GM18873 (cell line): ENCODE data around the gene OOSP4A.

Source experiments
- ATAC-seq: cut with Tn5 transposase; IDR thresholded peaks from one replicate; pipeline ENCODE4 v1.9.1; 2021; ENCODE audit warnings: mild to moderate bottlenecking, moderate library complexity, moderate number of reproducible peaks; ENCODE audit not compliant: unreplicated experiment, low FRiP score

OOSP4A gene

DNA sequence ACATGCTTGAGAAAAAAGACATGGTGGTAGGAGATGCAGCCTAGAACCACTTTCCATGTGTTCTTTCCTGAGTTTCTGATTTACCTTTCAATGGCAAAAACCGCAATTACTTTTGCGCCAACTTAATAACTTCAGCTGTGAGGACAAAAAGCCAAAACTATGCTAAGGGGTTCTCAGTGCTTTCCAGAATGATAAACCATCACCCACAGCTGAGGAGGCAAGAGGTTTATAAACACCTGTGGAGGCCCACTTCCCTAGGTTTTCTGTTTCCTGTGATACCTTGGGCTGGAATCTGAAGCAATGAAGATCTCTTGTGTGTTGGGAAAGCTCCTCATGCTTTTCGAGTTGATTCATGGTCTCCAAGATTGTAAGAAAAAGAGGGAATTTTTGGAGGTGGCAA, at the start of gene OOSP4A:
TSS of gene OOSP4A (plus strand) at position 301 of the 400 bp plus-strand sequence. CDS start at position 301, 0 bp downstream.
- no peak for ATAC-seq

DNA sequence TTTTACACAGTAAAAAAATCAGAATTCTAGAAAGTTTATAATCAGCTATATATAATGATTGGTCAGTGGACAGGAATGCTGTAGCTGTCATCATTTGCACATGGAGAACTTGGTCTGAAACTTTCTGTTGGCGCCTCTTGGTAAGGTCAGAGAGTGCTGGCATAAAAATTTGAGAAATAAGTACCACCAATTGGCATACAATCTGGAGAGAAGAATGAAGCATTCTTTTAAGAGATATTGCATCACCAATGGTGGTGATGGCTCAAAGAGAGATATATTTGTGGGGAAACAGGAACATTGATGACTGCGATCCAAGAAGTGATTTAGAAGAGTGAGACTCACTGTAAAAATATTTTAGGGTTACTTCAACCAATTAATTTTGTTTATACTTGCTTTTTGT, 45.4 kb upstream of the OOSP4A start:
- no peak for ATAC-seq

DNA sequence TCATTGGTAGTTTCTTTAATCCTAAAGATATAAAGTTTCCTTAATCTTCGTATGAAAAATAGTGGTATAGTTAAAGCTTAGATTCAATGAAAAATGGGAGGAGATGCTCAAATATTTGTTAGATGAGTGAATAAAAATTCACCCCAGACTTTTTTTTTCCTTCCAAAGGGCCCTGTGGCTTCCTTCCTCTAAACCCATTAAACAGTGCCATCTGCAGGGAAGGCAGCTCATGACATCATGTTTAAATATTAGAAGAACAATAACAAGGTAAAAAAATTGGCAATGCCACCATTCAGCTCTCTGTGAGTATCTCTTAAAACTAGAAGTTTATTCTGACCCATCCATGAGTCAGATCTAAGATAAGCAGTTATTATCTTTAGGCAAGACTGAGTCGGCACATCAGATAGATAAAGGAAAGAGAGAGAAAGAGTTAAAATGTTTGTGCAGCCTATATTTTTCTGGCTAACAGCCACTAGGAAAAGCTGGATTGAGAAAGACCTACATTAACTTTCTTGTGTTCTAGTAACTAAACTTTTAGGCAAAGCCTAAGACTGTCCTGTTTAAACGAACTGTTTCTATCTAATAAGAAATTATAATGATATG, 44.7 kb upstream of the OOSP4A start:
- no peak for ATAC-seq

DNA sequence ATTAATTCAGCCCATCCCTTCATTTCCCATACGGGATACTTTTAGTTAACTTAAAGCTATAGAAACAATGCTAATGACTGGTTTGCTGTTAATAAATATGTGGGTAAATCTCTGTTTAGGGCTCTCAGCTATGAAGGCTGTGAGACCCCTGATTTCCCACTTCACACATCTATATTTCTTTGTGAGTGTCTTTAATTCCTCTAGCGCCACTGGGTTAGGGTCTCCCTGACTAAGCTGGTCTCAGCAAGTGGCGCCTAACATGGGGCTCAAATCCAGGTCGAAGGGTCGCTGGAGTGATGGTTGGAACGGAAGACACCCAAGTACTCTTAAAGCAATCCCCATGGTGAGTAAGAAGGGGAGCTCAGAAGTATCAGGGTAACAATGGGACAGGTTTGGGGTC, 40.0 kb upstream of the OOSP4A start:
- ATAC-seq, result no peak

DNA sequence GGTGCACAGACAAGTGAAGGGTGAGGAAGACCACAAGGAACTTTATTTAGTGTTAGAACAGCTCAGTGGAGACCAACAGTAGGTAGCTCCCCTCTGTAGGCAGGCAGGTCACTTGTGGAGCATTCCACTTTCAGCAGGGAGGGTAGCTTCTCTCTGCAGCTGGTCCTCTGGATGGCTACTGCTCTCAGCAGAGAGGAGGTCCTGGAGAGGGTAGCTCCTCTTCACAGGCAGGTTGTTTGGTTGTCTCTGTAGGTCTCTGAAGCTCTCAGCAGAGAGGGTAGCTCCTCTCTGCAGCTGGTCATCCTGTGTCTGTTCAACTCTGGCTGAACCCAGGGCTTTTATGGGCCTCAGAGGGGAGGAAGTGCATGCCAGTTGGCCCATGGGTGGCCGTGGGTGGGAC, 32.1 kb upstream of the OOSP4A start:
- ATAC-seq, result no peak

DNA sequence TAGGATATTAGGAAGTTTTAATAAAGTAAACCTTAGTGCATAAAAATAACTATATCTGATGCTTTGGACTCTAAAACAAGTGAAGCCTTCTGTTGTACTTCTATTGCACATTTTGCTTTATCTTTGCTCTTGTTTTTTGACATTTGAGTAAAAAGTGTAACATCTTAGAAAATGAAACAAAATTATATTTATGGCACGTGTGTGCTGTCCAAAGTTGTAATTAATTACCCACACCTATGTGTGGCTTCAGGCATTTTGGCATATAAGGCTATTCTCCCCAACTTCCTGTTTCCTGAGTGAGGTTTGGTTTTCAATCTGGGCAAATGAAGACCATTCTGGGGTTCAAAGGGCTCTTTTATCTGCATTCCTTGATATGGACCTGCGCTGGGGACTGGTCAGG, 25.7 kb upstream of the OOSP4A start, which contains the start of gene OOSP1:
TSS of gene OOSP1 (plus strand) at position 301 of the 400 bp plus-strand sequence. CDS start at position 324, 23 bp downstream.
- ATAC-seq, result no peak

DNA sequence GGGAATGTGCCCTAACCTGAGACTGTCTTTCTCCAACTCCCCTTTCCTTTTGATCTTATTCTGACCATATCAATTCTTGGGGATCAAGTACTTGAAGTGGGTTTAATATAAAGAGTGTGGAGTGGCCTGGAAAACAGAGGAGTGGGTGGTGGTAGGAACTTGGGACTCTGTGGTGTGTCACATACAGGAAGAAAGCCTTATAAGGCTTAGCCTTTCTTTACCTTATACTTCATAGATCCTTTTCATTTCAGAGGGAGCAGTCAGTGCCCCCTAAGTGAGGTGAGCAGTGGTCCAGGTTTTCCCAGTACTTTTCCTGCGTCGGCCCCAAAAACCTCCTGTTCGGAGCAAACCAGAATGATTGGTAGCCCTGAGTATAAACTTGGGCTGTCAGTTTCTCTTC, 25.1 kb upstream of the OOSP4A start:
- ATAC-seq, result no peak

DNA sequence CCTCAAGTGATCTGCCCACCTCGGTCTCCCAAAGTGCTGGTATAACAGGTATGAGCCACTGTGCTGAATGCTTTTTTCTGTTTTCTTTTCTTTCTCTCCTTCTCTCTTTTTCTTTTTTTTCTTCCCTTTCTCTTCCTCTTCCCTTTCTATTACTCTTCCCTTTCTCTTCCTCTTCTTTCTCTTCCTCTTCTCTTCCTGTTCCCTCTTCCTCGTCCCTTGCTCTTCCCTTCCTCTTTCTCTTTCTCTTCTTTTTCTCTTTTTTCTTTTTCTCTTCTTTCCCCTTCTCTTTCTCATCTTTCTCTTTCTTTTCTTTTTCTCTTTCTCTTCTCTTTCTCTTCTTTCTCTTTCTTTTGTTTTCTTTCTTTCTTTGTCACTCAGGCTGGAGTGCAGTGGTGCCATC, 24.4 kb upstream of the OOSP4A start:
- ATAC-seq, result no peak

DNA sequence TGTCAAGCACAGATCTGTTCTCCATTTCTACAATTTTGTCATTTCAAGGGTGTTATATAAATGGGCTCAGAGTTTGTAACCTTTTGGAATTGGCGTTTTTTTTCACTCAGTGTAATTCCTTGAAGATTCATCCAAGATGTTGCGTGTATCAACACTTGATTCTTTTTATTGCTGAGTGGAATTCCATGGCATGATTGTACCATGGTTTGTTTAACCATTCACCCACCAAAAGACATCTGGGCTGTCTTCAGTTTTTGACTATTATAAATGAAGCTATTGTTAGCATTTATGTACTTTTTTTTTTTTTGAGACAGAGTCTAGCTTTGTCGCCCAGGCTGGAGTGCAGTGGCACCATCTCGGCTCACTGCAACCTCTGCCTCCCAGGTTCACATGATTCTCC, 22.7 kb upstream of the OOSP4A start:
- no peak for ATAC-seq

DNA sequence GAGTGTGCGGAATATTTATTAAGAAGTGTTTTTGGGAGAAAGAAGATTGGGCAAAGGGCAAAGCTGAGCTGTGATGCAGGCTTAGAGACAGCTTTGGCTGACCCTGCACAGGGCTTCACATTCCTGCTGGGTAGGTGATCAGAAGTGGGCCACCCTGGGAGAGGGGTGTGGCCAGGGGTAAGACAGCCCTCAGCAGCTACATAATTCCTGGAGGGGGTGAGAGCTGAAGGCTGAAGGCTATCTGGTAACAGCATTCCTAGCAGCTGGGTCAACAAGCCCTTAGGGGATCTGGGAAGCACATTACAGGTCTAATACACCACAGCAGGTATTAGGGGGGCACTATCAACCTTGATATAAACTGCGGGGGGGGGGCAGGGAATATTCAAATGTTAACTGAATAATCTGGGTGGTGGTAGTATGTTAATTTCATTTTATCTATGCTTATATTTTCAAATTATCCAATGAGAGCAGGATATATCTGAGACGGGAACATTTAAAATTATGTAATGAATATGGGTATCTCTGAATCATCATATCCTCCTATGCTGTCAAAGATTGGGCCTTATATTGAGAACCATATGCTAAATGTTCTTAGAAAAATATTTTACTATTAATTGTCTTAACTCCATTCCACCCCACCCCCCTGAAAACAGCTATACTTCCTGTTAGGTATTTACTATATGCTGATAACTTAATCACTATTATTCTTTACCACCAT, 19.7 kb upstream of the OOSP4A start:
- no peak for ATAC-seq

DNA sequence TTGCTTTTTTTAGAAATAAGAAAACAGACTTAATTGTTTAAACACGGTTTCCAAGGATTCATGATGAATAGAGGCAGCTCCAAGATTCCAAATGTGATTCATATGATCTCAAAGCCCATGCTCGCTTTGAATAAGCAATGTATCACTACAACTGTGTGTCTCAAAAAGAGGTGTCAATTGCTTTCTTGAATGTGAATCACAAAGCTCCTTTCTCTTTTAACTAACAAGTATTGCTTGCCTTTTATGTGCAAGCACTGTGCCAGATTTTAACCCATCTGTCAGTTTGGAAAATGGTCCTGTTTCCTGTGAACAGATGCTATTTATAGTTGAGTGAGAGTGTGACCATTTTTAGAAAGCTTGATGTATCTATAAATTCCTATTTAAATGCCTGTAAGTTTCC, 19.1 kb upstream of the OOSP4A start:
- ATAC-seq, result no peak

DNA sequence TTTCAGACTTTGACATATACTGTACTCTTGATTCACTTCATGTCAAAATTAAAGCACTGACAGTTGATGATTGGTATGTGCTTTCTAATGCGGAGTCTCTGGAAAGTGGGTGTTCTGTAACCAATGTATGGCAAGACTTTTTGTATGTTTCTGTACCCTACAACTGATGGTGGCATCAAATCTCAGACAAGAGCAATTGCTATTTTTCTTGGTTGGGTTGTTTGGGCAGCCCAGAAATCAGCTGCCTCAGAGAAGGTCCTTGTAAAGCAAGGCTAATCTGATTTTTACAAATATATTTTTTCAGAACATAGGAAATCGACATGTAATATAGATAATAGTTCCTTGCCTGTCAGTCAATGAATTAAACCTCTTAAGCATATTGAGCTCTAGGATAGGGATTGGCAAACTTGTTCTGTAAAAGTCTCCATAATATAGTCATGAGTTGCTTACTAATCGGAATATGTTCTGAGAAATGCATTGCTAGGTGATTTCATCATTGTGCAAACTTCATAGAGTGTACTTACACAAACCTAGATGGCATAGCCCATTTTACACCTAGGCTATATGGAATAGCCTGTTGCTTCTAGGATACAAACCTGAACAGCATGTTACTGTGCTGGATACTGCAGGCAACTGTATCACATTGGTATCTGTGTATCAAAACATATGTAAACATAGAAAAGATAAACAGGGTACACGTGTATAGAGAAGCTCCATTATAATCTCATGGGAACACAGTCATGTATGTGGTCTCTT, 10.2 kb upstream of the OOSP4A start:
- ATAC-seq, result no peak

DNA sequence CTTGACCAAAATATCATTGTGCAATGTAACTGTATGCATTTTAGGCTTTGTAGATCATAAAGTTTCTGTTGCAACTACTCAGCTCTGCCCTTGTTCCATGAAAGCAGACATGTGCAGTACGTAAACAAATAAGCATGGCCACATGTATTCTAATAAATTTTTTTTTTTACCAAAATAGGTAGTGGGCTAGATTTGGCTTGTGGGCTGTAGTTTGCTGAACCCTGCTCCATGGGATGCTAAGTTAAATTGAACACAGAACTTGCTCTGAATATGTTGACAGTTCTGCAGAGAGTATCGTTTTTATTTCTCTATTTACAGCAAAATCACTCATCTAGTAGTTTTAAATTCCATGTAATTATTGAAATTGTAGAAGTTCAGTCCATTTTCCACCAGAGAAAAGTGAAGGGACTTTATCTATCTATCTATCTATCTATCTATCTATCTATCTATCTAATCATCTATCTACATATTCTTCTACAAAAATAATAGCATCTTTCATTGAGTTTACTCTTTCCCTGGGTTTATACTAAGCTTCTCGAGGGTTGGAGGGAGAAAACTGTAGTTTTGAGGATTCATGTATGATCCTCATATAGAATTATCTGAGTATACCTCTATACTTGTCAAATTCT, 9.5 kb upstream of the OOSP4A start:
- ATAC-seq, result no peak

DNA sequence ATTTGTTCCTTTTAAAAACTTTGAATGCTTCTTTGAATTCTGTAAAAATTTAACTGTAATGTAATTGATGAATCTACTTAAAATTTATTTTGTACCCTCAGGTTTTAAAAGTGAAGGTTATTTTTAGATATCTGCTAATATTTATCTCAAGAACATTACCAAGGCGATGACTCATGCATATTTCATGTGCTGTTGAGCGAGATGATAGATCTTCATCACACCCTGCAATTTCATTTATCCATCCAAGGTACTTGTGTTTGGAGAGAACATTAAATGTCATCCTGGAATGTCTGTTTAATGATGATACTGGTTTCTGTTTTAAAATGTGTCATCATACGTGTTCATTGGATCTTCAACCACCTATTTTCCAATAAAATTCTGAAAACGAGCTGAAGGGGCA, 6.7 kb upstream of the OOSP4A start:
- no peak for ATAC-seq

DNA sequence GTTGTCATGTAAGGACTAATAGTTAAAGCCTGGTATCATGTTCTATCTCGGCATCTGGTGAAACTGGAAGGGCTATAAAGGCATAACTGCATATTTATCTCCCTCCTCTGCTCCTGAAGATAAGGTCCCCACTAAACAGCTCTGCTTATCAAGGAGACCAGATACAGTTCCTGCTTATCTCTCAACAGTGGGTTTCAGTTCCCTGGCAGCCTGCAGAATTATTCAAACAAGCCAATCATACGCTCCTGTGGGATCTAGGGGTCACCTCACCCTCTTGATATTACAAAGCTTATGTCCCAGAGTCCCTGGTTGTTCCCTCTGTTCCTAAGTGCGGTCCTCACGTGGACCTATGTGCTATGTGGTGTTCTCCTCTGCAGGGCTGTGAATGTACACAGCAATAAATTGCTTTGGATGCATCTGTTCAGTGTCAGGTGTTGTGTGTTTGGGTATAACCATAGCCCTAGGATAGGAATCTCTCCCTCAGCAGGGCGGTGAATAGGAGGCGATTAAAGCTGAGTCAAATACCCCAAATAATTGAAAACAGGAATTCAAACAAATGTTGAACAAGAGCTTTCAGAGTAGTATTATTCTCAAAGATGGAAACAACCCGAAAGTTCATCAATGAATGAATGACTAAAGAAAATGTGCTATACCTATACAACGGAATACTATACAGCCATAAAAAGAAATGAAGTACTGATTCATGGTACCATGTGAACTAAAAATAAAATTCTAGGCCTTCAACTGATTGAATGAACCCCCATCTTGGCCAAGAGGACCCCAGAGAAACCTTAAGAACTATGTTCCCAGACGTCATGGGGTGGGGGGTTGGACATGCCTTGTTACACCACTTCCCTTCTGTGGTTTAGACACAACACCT, 3.1 kb upstream of the OOSP4A start:
- ATAC-seq, result no peak

DNA sequence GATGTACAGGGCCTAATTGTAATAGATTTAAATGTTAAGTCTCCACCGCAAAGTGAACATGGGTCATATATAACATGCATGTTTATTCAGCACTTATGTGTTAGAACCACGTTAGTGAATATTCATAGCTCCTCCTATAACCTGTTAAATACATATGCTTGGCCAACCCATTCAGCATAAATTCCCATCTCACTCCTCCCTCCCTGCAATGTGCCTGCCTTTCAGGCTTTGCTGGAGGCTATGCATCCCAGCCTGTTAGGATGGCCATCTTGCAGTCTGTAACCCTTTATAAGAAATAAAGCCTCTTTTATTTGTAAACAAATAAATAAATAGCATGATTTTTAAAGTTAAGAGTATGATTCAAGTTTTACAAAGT, 1.7 kb upstream of the OOSP4A start:
- no peak for ATAC-seq

DNA sequence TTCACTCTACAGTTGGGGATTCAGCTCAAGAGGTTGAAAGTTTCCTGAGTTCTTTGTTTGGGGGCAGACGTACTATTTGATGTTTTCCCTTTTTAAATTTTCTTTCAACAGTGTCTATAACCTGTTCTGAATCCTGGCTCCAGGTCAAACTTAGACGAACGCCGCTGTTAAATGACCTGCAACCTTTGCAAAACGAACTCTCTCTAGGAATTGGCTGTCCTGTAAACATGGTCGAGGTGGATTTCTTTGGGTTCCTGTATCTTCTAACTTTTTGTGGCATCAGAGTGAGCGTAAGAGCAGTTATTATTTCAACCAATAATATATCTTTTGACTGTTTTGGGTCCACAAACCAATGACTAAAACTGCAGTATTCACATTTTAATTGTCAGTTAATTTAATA, 1.6 kb downstream of the OOSP4A start:
- ATAC-seq, result no peak

DNA sequence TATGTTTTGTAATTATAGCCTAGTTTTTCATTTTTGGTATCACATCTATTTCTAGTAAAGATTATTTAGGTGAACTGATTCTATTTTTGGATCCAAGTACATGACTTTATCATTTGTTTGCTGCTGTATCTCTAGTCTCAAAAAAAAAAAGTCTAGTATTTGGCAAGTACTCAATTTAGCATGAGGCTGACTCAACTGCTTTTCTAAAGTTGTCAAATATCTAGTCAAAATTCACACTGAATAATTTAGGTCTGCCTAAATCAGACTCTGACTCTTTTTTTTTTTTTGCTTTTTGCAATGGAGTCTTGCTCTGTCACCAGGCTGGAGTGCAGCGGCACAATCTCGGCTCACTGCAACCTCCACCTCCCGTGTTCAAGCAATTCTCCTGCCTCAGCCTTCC, 2.4 kb downstream of the OOSP4A start:
- no peak for ATAC-seq

DNA sequence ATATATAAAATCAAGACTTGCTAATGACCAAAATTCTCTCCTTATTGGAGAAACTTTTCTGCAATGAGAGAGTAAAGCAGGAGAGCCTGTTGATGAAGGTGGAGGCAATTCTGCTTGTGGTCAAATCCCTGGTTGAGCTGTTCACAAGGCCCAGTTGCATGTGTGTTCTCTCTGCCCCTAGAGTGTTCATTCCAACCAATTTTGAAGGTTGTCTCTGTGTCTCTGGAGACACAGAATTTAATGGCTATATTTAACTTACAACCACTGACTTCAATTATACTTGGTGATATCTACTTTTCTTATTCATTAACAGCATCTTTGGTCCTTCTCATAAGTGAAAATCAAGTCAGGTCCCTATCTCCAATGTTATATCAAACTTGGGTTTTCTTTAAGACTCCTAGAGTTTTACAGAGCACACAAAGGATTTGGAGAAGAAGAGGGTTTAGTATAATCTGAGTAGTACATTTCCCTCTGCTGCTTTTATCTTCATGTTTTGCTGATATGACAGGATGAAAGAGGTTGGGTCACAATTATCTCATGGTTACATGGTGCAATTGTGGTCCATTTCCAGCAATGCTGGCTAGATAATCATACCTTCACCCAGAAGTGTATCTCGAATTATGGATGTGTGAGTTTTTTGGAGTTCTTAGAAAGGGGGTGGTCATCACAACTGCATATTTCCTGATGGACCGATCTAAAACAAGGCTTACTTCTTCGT, 4.0 kb downstream of the OOSP4A start:
- ATAC-seq, result no peak

DNA sequence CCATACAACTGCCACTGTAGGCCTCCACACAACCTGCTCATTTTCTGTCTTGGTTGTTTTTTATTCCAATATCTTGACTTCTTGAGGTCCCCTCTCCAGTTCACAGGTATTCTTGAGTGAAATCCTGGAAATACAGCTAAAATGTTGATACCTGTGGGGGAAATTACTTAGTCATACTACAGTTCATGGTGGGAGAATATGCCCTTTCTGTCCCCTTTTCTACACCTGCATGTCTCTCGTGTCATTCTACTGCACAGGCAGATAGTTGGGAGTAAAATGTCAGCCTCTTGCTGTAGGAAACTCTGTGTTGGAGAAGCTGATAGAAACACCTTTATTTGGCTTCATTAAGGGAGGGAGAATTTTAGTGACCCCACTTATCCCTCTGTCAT, 4.6 kb downstream of the OOSP4A start:
- no peak for ATAC-seq
